OCI-LY7 (cell line): ENCODE results near the gene OGFR. TPM values are rescaled to one million over a fixed set of nuclear protein-coding genes. Genes with fewer than 3 reads are reported as not detected.

Source experiments
- BruUV-seq: library from RNA; stranded (reverse); fragments of 400-500 nt; replicated peaks from 2 replicates; lab custom pipeline; 2021; lab: Mats Ljungman, UMichigan
- CTCF ChIA-PET: fragments of 300-600 bp; sonication (Branson Sonifier 250); formaldehyde crosslinking; loops from one replicate; lab custom pipeline; 2022; ENCODE audit warnings: antibody characterized with exemption; ENCODE audit not compliant: unreplicated experiment; lab: Charles Lee
- POLR2A ChIA-PET: fragments of 300-600 bp; sonication (Branson Sonifier 250); formaldehyde crosslinking; loops from one replicate; lab custom pipeline; 2022; ENCODE audit warnings: antibody characterized with exemption; lab: Charles Lee
- DNase-seq: peaks from one replicate; pipeline ENCODE4 v3.0.0-alpha.2; 2015; ENCODE audit warnings: low spot score
- H2AFZ ChIP-seq: fragments of 200-600 bp; sonication (generic), shearing (Covaris generic); 2 replicates; pipeline ENCODE4 v1.6.1; 2014; ENCODE audit warnings: mild to moderate bottlenecking, antibody characterized with exemption, low read length, moderate library complexity
- H3K27ac ChIP-seq: fragments of 200-600 bp; sonication (generic); 2 replicates; pipeline ENCODE4 v1.5.1; 2014; ENCODE audit warnings: mixed run types, low read depth, mild to moderate bottlenecking, moderate library complexity, low read length, inconsistent platforms; ENCODE audit not compliant: poor library complexity, severe bottlenecking
- H3K36me3 ChIP-seq: fragments of 200-600 bp; sonication (generic); 2 replicates; pipeline ENCODE4 v1.6.1; 2014; ENCODE audit warnings: mild to moderate bottlenecking, antibody characterized with exemption, low read length, moderate library complexity, mixed read lengths; ENCODE audit not compliant: insufficient read depth
- H3K4me1 ChIP-seq: fragments of 200-600 bp; sonication (generic); 2 replicates; pipeline ENCODE4 v1.5.1; 2014; ENCODE audit warnings: mild to moderate bottlenecking, low read length; ENCODE audit not compliant: insufficient read depth, poor library complexity, severe bottlenecking
- H3K4me2 ChIP-seq: fragments of 200-600 bp; sonication (generic); 2 replicates; pipeline ENCODE4 v1.6.1; 2014; ENCODE audit warnings: mild to moderate bottlenecking, low read length
- H3K4me3 ChIP-seq: fragments of 200-600 bp; sonication (generic); 2 replicates; pipeline ENCODE4 v1.5.1; 2014; ENCODE audit warnings: mild to moderate bottlenecking, low read depth, low read length; ENCODE audit not compliant: poor library complexity, severe bottlenecking
- H3K79me2 ChIP-seq: fragments of 200-600 bp; sonication (generic); 2 replicates; pipeline ENCODE4 v1.6.1; 2016; ENCODE audit warnings: low read depth, mild to moderate bottlenecking, low read length, moderate library complexity, mixed read lengths; ENCODE audit not compliant: insufficient read depth
- H3K9me2 ChIP-seq: fragments of 200-600 bp; sonication (generic); 2 replicates; pipeline ENCODE4 v1.6.1; 2016; ENCODE audit warnings: mild to moderate bottlenecking, low read length, mixed read lengths; ENCODE audit not compliant: insufficient read depth
- H3K9me3 ChIP-seq: fragments of 200-600 bp; sonication (generic); 2 replicates; pipeline ENCODE4 v1.6.1; 2014; ENCODE audit warnings: mild to moderate bottlenecking, mixed run types, low read length, mixed read lengths
- H4K20me1 ChIP-seq: fragments of 200-600 bp; sonication (generic); 2 replicates; pipeline ENCODE4 v1.6.1; 2014; ENCODE audit warnings: mild to moderate bottlenecking, antibody characterized with exemption, low read length, moderate library complexity, mixed read lengths; ENCODE audit not compliant: insufficient read depth
- CTCF ChIP-seq: fragments of 200-600 bp; sonication (generic); conservative IDR thresholded peaks from 2 replicates; pipeline ENCODE4 v1.5.1; 2014; ENCODE audit warnings: mild to moderate bottlenecking, antibody characterized with exemption, low read length, moderate library complexity, mixed read lengths
- EZH2phosphoT487 ChIP-seq: fragments of 200-600 bp; sonication (generic); IDR thresholded peaks from 2 replicates; pipeline ENCODE4 v1.6.1; 2018; ENCODE audit warnings: low read depth, borderline replicate concordance, mild to moderate bottlenecking, mixed run types, antibody characterized with exemption, low read length, moderate library complexity, mixed read lengths
- intact Hi-C: fragments of 100-400 bp; cut with micrococcal nuclease; formaldehyde crosslinking; loops from one replicate; pipeline ENCODE4 v1.10.0; 2022; ENCODE audit not compliant: unreplicated experiment
- total RNA-seq, 2 experiments: library from RNA; depleted of rRNA in 1 of 2; stranded (reverse); fragments of >200 nt in 1 of 2; shearing (Covaris generic) in 1 of 2; gene quantifications; 2 replicates each; pipeline ENCODE4 v1.2.3, GENCODE V29; 2014 to 2022

The OGFR gene
- total RNA-seq, 2 experiments from 2014 or later = 64.8 to 69.9 TPM

GRCh38 chr20:62839261-62839660 is 34.6 kb downstream of the OGFR start:
- Histone ChIP-seq H3K4me2 (no peak overlapping the region), H3K79me2 (no peaks in the 10 kb centered on the region), H3K36me3 (no peaks in the 10 kb centered on the region), H3K9me2 (no peaks in the 10 kb centered on the region), H3K9me3 (no peaks in the 10 kb centered on the region), H2AFZ (no peak overlapping the region), H3K4me3 (no peak overlapping the region), H3K27ac (no peak overlapping the region), H4K20me1 (no peaks in the 10 kb centered on the region), H3K4me1 (peaks cover 8% of the 10 kb centered on the region)
- DNase-seq = no peak
- ChIA-PET CTCF (no interaction called here), POLR2A (no interaction called here)
- BruUV-seq = no TSS peak
- intact Hi-C loops = no loop called here
- TF ChIP-seq EZH2phosphoT487 (no peak), CTCF (no peak)

DNA sequence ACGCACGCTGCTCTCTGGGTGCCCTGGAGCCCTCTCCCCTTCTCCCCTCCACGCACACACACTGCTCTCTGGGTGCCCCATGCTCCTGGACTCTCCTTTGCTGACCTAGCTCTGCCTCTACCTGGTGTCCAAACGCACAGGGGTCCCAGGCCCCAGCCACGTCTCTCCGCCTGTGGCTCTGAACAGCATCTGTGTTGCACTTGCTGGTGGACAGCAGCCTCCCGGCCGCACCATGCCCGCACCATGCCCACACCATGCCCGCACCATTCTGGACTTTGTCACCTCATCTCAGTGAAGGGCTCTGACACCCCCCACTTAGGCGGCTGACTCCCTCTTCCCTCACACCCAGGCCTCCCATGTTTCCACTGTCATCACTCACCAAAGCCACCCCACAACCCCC is 35.2 kb downstream of the OGFR start:
- CTCF ChIA-PET = no interaction called here
- no peaks in the 10 kb centered on the region for H4K20me1 ChIP-seq
- no peak for DNase-seq

More for the DNA sequence above, 35.2 kb downstream of the OGFR start:
- Histone ChIP-seq H3K9me3 (no peaks in the 10 kb centered on the region), H3K4me3 (no peak overlapping the region), H3K36me3 (no peaks in the 10 kb centered on the region), H3K27ac (no peak overlapping the region), H3K79me2 (no peaks in the 10 kb centered on the region), H3K4me1 (peaks cover 8% of the 10 kb centered on the region), H3K9me2 (no peaks in the 10 kb centered on the region), H2AFZ (no peak overlapping the region), H3K4me2 (no peak overlapping the region)
- TF ChIP-seq EZH2phosphoT487 (no peak), CTCF (no peak)
- BruUV-seq = no TSS peak
- POLR2A ChIA-PET = no interaction called here
- intact Hi-C loops = no loop called here
